ENCODE results near the gene SLC35B4.
"Not testable (repeated sequence)": the region's sequence is repeated elsewhere in the genome, so short reads cannot be mapped to it uniquely, and the experiment has no call there.

SLC35B4 gene

DNA sequence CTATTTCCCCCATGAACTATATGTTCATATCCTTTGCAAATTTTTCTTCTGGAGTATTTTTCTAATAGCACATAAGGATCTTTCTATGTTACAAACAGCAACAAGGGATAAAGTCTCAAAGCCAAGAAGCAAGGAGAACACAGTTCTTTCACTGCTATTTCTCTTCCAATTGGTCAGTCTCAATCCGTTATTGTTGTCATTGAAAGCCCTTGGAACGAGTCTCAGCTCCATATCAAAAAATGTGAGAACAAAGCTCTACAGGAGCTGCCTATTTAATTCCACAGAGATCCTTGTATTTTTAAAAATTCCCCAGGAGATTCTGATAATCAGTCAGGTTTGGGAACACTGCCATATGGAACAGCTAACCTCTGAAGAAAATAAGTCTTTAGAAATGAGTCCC lies 15.7 kb downstream of the SLC35B4 start:
- TF ChIP-seq, protein P1, sequence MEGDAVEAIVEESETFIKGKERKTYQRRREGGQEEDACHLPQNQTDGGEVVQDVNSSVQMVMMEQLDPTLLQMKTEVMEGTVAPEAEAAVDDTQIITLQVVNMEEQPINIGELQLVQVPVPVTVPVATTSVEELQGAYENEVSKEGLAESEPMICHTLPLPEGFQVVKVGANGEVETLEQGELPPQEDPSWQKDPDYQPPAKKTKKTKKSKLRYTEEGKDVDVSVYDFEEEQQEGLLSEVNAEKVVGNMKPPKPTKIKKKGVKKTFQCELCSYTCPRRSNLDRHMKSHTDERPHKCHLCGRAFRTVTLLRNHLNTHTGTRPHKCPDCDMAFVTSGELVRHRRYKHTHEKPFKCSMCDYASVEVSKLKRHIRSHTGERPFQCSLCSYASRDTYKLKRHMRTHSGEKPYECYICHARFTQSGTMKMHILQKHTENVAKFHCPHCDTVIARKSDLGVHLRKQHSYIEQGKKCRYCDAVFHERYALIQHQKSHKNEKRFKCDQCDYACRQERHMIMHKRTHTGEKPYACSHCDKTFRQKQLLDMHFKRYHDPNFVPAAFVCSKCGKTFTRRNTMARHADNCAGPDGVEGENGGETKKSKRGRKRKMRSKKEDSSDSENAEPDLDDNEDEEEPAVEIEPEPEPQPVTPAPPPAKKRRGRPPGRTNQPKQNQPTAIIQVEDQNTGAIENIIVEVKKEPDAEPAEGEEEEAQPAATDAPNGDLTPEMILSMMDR (IDR thresholded peaks at IDR 0.05; ENCODE audit: low read depth, low read length, missing control alignments): no peak
- H3K4me3 ChIP-seq (ENCODE audit: low read depth, low read length): no peak overlapping the region
- no peak for DNase-seq (ENCODE audit: low read depth)
- in situ Hi-C loops (cut with HindIII; ENCODE audit: low sequenced_read_pairs): no loop called here

DNA sequence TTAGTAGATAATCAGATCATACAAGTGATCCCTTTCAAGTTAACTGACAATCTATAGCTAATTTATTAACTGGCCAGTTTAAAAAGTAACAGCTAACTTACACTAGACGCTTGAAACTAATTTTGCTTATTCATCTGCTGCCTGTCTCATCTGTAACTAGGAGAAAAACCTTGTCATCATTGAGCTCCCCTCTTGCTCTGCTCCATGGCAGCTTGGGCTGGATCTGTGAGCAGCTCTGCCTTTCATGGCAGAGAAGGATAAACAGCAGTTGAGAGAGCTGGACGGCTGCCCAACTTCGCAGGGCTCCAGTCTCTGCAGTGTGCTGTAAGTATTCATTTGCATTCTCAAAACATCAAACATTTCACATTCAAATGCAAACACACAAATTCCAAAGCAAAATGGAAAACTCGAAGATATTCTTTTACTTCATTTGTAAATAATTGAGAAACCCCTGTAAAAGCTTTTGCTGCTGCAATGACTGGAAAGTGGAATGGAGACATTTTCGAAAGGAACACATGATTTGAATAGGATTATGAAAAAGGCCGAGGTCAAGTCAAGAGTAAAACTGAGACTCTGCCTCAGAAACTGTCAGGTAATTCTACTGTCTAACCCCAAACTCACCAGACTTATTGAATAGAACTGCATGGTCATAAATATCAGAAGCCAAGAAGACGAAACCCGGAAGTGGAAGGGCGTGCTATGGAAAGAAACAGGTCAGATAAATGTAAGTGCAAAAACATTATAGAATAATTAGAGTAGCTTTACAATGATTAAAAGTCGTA lies 17.6 kb downstream of the SLC35B4 start:
- DNase-seq (ENCODE audit: low read depth): no peak
- TF ChIP-seq, protein P1 (IDR thresholded peaks at IDR 0.05; ENCODE audit: low read depth, low read length, missing control alignments): no peak
- no peak overlapping the region for H3K4me3 ChIP-seq (ENCODE audit: low read depth, low read length)
- in situ Hi-C loops (cut with HindIII; ENCODE audit: low sequenced_read_pairs): no loop called here

DNA sequence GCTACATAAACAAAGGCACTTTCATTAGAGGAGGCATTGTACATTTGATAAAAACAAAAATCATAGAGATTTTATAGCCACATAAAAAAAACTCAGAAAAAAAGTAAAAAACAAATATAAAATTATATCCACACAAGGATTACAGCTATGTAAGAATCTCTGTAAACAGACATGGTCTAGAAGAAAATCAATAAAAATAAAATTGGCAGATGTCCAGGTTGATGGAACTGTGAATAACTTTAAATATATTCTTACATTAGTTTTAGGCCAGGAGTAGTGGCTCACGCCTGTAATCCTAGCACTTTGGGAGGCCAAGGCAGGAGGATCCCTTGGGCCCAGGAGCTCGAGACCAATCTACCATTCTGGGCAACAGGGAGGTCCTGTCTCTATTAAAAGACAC lies 19.2 kb downstream of the SLC35B4 start:
- DNase-seq (ENCODE audit: low read depth): no peak
- H3K4me3 ChIP-seq (ENCODE audit: low read depth, low read length): no peak overlapping the region
- TF ChIP-seq, protein P1 (IDR thresholded peaks at IDR 0.05; ENCODE audit: low read depth, low read length, missing control alignments): no peak
- in situ Hi-C loops (cut with HindIII; ENCODE audit: low sequenced_read_pairs): no loop called here

DNA sequence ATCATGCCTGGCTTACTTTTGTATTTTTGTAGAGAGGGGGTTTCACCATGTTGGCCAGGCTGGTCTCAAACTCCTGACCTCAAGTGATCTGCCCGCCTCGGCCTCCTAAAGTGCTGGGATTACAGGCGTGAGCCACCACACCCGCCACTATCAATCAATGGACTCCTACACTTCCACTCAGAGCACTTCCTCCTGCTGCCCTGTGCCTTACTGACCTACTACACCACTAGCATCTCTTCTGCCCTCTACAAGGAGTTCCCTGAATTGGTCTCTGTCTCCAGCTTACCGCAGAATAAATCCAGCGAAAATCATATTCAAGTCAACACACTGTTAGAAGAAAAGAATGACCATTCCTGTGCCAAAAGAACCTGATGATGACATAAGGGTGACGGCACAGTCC lies 20.7 kb downstream of the SLC35B4 start:
- DNase-seq (ENCODE audit: low read depth); in situ Hi-C loops (cut with HindIII; ENCODE audit: low sequenced_read_pairs); H3K4me3 ChIP-seq (ENCODE audit: low read depth, low read length): not testable (repeated sequence)

DNA sequence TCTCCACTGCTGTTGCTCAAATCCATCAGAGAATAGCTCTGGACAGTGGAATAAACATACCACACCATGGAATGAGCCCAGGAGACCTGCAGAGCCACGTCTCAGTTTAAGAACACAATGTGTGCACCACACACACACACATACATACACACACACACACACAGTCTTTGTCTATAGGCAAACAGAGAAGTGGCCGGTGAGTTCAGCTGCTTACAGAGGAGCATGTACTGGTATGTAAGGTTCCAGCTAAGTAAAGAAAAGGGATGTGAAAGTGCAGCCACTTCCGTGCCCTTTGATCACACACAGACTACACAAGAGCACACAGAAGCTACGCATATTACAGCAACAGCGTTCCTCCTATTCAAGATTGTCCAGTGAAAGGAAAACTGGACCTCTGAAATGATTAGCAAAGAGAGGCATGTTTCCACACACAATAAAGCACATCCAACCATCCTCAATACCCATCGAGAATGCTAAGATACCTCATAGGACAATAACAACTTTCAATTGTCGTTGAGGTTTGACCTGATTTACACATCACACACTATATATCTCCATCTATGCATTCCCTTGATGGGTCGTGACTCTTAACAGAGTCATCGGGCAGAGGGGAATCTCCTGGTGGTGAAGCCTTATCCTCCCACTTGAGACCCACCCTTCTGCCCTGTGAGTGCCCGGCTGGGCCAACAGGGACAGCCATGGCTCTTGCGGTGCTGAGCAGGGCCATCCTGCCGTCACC lies 23.6 kb downstream of the SLC35B4 start:
- in situ Hi-C loops (cut with HindIII; ENCODE audit: low sequenced_read_pairs): no loop called here
- H3K4me3 ChIP-seq (ENCODE audit: low read depth, low read length): no peak overlapping the region
- DNase-seq (ENCODE audit: low read depth): no peak
- TF ChIP-seq, protein P1 (IDR thresholded peaks at IDR 0.05; ENCODE audit: low read depth, low read length, missing control alignments): no peak

DNA sequence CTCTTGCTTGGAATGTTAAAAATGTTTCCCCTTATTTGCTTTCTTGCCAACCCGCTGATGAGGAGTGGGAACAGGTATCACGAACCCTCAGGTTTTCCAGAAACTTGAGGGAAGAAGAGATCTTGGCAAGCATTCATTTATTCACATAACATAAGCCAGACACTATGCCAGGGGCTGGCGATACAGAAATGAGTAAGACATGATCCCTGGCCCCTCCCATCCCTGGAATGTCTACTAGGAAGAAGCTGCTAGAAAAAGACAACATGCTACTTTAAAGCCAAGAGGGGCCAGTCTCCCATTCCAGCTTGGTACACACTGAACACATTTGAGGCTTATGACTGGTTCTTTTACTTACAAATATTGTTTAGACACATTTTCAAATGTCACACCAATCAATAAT lies 26.4 kb downstream of the SLC35B4 start:
- in situ Hi-C loops (cut with HindIII; ENCODE audit: low sequenced_read_pairs): no loop called here
- no peak for DNase-seq (ENCODE audit: low read depth)
- H3K4me3 ChIP-seq (ENCODE audit: low read depth, low read length): no peak overlapping the region
- TF ChIP-seq, protein P1 (IDR thresholded peaks at IDR 0.05; ENCODE audit: low read depth, low read length, missing control alignments): no peak

DNA sequence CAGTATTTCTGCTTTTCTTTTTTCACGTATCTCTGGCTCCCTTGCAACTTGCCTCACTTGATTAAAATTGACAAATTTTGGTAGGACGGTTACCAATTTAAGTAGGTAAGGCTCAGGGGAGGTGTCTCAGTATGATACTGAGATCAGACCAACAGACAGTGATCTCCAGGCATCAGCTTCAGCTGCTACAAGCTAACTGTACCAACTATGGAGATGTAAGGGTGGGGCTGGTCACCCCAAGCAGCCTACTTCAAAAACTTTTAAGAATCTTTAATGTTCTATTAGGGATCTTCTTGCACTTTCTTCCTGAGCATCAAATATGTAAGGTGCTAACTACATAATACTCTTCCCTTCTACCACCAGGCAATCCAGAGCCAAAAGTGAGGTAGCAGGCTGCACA lies 26.9 kb downstream of the SLC35B4 start:
- in situ Hi-C loops (cut with HindIII; ENCODE audit: low sequenced_read_pairs): no loop called here
- DNase-seq (ENCODE audit: low read depth): no peak
- TF ChIP-seq, protein P1 (IDR thresholded peaks at IDR 0.05; ENCODE audit: low read depth, low read length, missing control alignments): no peak
- no peak overlapping the region for H3K4me3 ChIP-seq (ENCODE audit: low read depth, low read length)
